ENCODE results near the gene SLC39A2. TPM values are rescaled to one million over a fixed set of nuclear protein-coding genes. Genes with fewer than 3 reads are reported as not detected.

SLC39A2 gene
- total and polyA plus RNA-seq, 2 donors (not counting 3 experiments of a cell fraction or from before 2014, with no cell fraction given) = 0.06 TPM; not detected in 1

GRCh38 chr14:21043387-21043973 is 44.4 kb downstream of the SLC39A2 start:
- POLR2A ChIA-PET = no interaction called here
- intact Hi-C loops (cut with micrococcal nuclease) = no loop called here
- dilution Hi-C loops (cut with MboI; ENCODE audit: extremely low pct_ligation_motif_present, low sequenced_read_pairs) = no loop called here

More at GRCh38 chr14:21043387-21043973, 44.4 kb downstream of the SLC39A2 start:
- CTCF ChIA-PET = interaction anchor here (0.8 to 7.0 kb wide), 6 partner anchors 10 to 207 kb away, joined by 3 to 214 read pairs (median 4); no protein-coding TSS in a partner anchor
- Histone ChIP-seq H3K4me2 (ENCODE audit: insufficient read depth, low read length) (no peak overlapping the region), H2AFZ (ENCODE audit: low read depth, low read length) (no peak overlapping the region), H3K9me1 (replicated peaks; ENCODE audit: control insufficient read depth, extremely low read depth, insufficient read depth, low read length) (no peaks in the 10 kb centered on the region), H4K20me1 (replicated peaks; ENCODE audit: control insufficient read depth, extremely low read depth, insufficient read depth, low read length) (no peaks in the 10 kb centered on the region), H3K4me1 (ENCODE audit: control insufficient read depth, extremely low read depth, insufficient read depth, low read length) (peaks cover 4% of the 10 kb centered on the region), H3K27me3 (ENCODE audit: control insufficient read depth in 2 of 2, insufficient read depth in 2 of 2, low read length in 2 of 2) (peaks cover 12 to 15% of the 10 kb centered on the region in 2 experiments), H3K9me3 (replicated peaks; ENCODE audit: control insufficient read depth, insufficient read depth, low read length) (no peaks in the 10 kb centered on the region), H3K27ac (ENCODE audit: insufficient read depth, low read depth, low read length) (no peak overlapping the region), H3K36me3 (ENCODE audit: control insufficient read depth in 2 of 2, extremely low read depth in 1 of 2, insufficient read depth in 2 of 2, low read length in 2 of 2) (no peaks in the 10 kb centered on the region), H3K9ac (replicated peaks; ENCODE audit: extremely low read depth, insufficient read depth, low read length) (no peak overlapping the region), H3K4me3 (replicated peaks in 1 of 3; ENCODE audit: insufficient read depth in 1 of 3, low read depth in 1 of 3, low read length in 3 of 3) (no peak overlapping the region), H3K79me2 (ENCODE audit: control insufficient read depth, insufficient read depth, low read length) (no peaks in the 10 kb centered on the region)
- DNase-seq (ENCODE audit: low read depth, low spot score) = no peak
- no peak for FAIRE-seq
- TF ChIP-seq POLR2A (IDR thresholded peaks at IDR 0.05; ENCODE audit: low read depth, low read length) = no peak
- no peak for TF ChIP-seq JUN (IDR thresholded peaks at IDR 0.05; ENCODE audit: borderline replicate concordance, insufficient read depth, insufficient read length, low read depth)
- TF ChIP-seq FOS (IDR thresholded peaks at IDR 0.05; ENCODE audit: borderline replicate concordance, insufficient read depth, low read length) = no peak
- no peak for TF ChIP-seq EZH2 (IDR thresholded peaks at IDR 0.05; ENCODE audit: borderline replicate concordance, low read depth, low read length, severe bottlenecking)
- TF ChIP-seq CTCF (IDR thresholded peaks at IDR 0.05; ENCODE audit: extremely low read depth in 1 of 2, insufficient read depth in 1 of 2, low read depth in 1 of 2, low read length in 2 of 2) = no peak
- TF ChIP-seq POLR2AphosphoS5 (IDR thresholded peaks at IDR 0.05; ENCODE audit: insufficient read depth, low read depth, low read length) = no peak
- TF ChIP-seq GATA2 (IDR thresholded peaks at IDR 0.05; ENCODE audit: insufficient read depth, insufficient read length, low read depth, low read length) = no peak
- no peak for TF ChIP-seq MAX (IDR thresholded peaks at IDR 0.05; ENCODE audit: insufficient read depth, insufficient read length)
- no peak for TF ChIP-seq MYC (IDR thresholded peaks at IDR 0.05; ENCODE audit: low read depth, low read length)
- BruUV-seq (replicated peaks) = no TSS peak
